ENCODE data around the gene DCAF8L2.

DNA sequence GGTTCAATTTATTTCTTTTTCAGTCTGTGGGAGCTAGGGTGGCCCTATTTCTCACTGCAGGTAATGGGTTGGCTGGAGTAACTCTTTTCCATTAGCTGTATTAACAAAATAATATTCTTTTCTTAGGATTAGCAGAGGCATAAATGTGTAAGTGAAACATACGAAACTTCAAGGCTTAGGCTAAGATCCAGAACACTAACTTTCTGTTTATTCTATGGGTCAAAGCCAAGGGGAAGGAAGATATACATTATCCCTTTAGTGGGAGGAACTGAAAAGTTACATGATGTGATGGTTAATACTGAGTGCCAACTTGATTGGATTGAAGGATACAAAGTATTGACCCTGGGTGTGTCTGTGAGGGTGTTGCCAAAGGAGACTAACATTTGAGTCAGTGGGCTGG, 66.4 kb downstream of the DCAF8L2 start:
- TF ChIP-seq, protein P1, sequence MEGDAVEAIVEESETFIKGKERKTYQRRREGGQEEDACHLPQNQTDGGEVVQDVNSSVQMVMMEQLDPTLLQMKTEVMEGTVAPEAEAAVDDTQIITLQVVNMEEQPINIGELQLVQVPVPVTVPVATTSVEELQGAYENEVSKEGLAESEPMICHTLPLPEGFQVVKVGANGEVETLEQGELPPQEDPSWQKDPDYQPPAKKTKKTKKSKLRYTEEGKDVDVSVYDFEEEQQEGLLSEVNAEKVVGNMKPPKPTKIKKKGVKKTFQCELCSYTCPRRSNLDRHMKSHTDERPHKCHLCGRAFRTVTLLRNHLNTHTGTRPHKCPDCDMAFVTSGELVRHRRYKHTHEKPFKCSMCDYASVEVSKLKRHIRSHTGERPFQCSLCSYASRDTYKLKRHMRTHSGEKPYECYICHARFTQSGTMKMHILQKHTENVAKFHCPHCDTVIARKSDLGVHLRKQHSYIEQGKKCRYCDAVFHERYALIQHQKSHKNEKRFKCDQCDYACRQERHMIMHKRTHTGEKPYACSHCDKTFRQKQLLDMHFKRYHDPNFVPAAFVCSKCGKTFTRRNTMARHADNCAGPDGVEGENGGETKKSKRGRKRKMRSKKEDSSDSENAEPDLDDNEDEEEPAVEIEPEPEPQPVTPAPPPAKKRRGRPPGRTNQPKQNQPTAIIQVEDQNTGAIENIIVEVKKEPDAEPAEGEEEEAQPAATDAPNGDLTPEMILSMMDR (IDR thresholded peaks at IDR 0.05; ENCODE audit: extremely low read depth in 1 of 2, insufficient read depth in 1 of 2, low read depth in 1 of 2, low read length in 2 of 2): no peak
- TF ChIP-seq MYC (IDR thresholded peaks at IDR 0.05; ENCODE audit: low read depth, low read length) (no peak), EZH2 (IDR thresholded peaks at IDR 0.05; ENCODE audit: borderline replicate concordance, low read depth, low read length, severe bottlenecking) (no peak), JUN (IDR thresholded peaks at IDR 0.05; ENCODE audit: borderline replicate concordance, insufficient read depth, insufficient read length, low read depth) (no peak), POLR2A (IDR thresholded peaks at IDR 0.05; ENCODE audit: low read depth, low read length) (no peak), POLR2AphosphoS5 (IDR thresholded peaks at IDR 0.05; ENCODE audit: insufficient read depth, low read depth, low read length) (no peak), FOS (IDR thresholded peaks at IDR 0.05; ENCODE audit: borderline replicate concordance, insufficient read depth, low read length) (no peak)
- TF ChIP-seq, protein P2, sequence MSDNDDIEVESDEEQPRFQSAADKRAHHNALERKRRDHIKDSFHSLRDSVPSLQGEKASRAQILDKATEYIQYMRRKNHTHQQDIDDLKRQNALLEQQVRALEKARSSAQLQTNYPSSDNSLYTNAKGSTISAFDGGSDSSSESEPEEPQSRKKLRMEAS (IDR thresholded peaks at IDR 0.05; ENCODE audit: insufficient read depth, insufficient read length): no peak
